Cerebellar nuclear complex (tissue), 1 donor: ENCODE results near the gene DNAJC15.
"Not testable (repeated sequence)": the region's sequence is repeated elsewhere in the genome, so short reads cannot be mapped to it uniquely, and the experiment has no call there.

Source experiments
- DNase-seq, 2 experiments: peaks; one replicate each; lab custom pipeline; 2025; lab: John Stamatoyannopoulos, UW

The DNAJC15 gene

GRCh38 chr13:43045302-43045773 is 22.0 kb downstream of the DNAJC15 start:
- DNase-seq, result not testable (repeated sequence)

GRCh38 chr13:43046259-43046658 is 22.9 kb downstream of the DNAJC15 start:
- no peak for DNase-seq

- no peak for DNase-seq
Observed at GRCh38 chr13:43054803-43055802, 31.7 kb downstream of the DNAJC15 start.

GRCh38 chr13:43057653-43058317 is 34.4 kb downstream of the DNAJC15 start:
- DNase-seq, result no peak

DNA sequence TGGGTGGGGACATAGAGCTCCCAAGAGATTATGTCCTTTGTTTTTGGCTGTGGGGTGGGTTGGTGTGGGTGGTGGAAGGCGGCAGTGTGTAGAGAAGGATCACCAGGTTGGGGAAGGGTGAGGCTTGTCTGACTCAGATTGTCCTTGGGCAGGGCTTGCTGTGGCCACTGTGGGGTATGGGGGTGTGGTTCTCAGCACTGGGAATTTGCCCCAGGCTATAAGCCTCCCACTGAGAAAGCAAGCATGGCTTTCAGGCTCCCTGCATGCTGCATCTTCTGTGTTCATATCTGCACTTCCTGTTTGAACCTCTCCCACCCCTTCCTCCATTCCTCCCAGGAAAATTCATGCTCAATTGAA is 34.9 kb downstream of the DNAJC15 start:
- DNase-seq, result no peak

- DNase-seq, result no peak
Observed at GRCh38 chr13:43058831-43059230, 35.4 kb downstream of the DNAJC15 start.

DNA sequence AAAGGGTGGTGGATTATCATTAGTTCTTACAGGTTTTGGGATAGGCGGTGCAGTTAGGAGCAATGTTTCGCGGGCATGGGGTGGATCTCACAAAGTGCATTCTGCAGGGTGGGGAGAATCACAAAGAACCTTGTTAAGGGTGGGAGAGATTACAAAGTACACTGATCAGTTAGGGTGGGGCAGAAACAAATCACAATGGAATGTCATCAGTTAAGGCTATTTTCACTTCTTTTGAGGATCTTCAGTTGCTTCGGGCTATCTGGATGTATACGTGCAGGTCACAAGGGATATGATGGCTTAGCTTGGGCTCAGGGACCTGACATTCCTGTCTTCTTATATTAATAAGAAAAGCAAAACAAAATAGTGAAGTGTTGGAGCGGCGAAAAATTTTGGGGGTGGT is 36.4 kb downstream of the DNAJC15 start:
- DNase-seq, result not testable (repeated sequence)

DNA sequence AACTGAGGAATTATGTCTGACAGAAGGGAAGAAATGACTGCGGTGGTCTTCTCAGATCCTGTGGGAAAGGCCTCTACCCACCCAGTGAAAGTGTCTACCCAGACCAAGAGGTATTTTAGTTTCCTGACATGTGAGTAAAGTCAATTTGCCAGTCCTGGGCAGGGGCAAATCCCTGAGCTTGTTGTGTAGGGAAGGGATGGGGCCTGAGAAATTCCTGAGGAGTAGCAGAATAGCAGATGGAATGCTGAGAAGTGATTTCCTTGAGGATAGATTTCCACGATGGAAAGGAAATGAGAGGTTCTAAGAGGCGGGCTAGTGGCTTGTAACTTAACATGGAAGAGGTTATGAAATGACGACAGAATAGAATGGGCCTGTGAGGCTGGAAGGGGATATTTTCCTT is 37.4 kb downstream of the DNAJC15 start:
- not testable (repeated sequence) for DNase-seq

DNA sequence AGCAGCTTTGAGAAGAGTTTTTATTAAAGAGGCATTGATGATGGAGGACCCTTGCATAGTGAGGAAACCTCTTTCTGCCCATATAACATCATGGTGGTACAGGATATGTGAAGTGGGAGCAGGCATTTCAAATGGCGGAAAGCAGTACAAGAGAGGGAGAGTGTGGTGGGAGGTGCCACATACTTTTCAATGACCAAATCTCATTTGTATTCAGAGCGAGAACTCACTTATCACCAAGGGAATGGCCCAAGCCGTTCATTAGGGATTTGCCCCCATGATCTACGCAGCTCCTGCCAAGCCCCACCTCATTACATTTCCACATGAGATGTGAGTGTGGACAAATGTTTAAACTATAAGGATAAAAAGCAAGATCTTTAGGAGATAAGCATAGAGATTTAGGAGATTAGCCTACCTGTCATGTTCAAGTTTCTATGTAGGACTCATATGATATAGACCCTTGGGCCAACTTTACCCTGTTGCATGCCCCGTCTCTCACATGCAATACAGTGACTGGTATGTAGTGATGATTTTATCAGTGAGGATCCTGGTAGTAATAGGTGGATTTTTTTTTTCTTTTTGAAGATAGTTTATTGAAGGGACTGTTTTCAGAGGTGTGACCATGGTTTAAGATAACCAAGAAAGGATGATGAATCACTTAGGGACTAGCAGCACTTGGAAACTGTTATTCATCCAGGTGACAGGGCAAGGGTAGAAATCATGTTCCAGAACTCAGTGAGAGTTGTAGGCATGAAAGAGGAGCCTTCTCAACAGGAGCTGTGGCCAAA is 38.3 kb downstream of the DNAJC15 start:
- no peak for DNase-seq

- no peak for DNase-seq
Observed at GRCh38 chr13:43071824-43072223, 48.4 kb downstream of the DNAJC15 start.

DNA sequence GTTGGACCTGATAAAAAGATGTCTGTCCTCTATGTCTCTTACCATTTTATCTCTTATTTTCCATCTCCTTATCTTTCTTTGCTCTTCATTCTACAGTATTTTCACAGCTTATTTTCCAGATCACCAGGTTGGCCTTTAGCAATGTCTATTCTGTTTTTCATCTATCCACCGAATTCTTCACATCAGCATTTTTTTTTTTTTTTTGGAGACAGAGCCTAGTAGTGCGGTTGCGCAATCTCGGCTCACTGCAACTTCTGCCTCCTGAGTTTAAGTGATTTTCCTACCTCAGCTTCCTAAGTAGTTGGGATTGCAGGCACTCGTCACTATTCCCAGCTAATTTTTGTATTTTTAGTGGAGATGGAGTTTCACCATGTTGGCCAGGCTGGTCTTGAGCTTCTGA is 49.0 kb downstream of the DNAJC15 start:
- no peak for DNase-seq

GRCh38 chr13:43074824-43075510 is 51.6 kb downstream of the DNAJC15 start:
- DNase-seq, result no peak

DNA sequence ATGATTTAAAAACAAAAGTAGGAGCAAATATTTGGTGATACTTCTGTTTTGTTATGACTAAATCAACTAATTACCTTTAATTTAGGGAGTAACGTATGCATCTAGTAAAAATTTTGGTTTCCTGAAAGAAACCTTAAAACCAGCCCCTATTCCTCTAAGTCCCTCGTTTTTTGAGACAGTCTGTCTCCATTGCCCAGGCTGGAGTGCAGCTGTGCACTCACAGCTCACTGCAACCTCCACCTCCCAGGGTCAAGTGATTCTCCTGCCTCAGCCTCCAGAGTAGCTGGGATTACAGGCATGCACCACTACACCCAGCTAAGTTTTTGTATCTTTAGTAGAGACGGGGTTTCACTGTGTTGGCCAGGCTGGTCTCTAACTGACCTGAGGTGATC is 52.1 kb downstream of the DNAJC15 start:
- DNase-seq, result not testable (repeated sequence)

DNA sequence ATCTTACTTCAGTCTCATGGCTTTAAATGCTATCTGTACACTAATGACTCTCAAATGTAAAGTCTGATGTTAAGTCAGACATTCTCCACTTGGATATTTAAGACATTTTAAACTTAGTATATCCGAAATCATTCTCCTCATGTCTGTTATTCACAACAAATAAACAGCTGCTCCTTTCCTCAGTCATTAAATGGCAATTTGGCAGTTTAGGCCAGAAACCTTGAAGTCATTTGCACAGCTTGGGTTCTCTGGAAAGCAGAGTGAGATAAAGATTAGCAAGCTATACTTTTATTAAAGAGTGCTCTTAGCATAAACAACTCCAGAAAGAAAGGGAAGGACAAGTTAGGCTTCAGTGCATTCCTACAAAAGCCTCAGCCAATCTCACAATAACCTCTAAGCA is 53.7 kb downstream of the DNAJC15 start:
- no peak for DNase-seq

- no peak for DNase-seq
Observed at GRCh38 chr13:43077461-43077860, 54.1 kb downstream of the DNAJC15 start.

DNA sequence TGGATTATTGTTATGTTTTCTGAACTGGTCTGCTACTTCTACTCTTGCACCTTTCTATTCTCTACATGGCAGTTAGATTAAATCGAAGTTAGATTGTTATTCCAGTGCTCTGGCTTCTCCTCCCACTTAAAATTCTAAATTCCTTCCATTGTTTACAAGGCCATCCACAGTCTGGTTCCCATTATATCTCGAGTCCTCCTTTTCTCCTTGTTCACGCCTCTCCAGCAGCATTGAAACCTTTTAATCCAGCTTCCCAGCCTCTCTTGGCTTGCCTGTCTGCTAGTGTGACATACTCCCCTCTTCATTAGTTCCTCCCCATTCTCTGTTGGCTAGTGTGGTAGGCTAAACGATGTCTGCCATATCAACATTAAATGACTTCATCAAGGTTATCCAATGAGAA is 54.5 kb downstream of the DNAJC15 start:
- DNase-seq, result no peak

GRCh38 chr13:43078399-43078798 is 55.0 kb downstream of the DNAJC15 start:
- DNase-seq, result no peak

- no peak for DNase-seq
Observed at GRCh38 chr13:43079392-43079931, 56.1 kb downstream of the DNAJC15 start.

- no peak for DNase-seq
Observed at GRCh38 chr13:43080199-43080598, 56.8 kb downstream of the DNAJC15 start.

DNA sequence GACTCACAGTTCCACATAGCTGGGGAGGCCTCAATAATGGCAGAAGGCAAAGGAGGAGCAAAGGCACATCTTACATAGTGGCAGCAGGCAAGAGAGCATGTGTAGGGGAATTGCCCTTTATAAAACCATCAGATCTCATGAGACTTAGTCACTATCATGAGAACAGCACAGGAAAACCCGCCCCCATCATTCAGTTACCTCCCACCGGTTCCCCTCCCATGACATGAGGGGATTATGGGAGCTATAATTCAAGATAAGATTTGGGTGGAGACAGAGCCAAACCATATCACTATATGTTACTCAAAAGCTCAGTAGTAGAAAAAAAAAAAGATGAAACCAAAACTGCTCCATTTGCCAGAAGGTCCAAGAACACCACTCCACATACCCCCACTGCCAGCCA is 58.5 kb downstream of the DNAJC15 start:
- no peak for DNase-seq

- DNase-seq, result no peak
Observed at GRCh38 chr13:43083750-43084149, 60.4 kb downstream of the DNAJC15 start.
